ENCODE measurements around the gene ANKRD50. TPM values are rescaled to one million over a fixed set of nuclear protein-coding genes. Genes with fewer than 3 reads are reported as not detected.

The ANKRD50 gene
- total and polyA plus RNA-seq, 12 donors, result 1.4 to 23.9 (median 9.5) TPM

- DNase-seq, result no peak
- Histone ChIP-seq H3K27ac (no peak overlapping the region), H3K4me3 (no peak overlapping the region), H3K27me3 (no peaks in the 10 kb centered on the region), H3K4me1 (replicated peaks in 1 of 2) (no peaks in the 10 kb centered on the region), H3K36me3 (replicated peaks in 1 of 2) (no peaks in the 10 kb centered on the region), H3K9me3 (replicated peaks in 1 of 3) (peaks cover 0 to 3% (median 0%) of the 10 kb centered on the region in 3 donors)
- WGBS, 4 donors, result 90 to 93% (median 92%) methylated on average over 2 of the region's 2 CpGs
- TF ChIP-seq POLR2A (IDR thresholded peaks at IDR 0.05) (no peak), CTCF (IDR thresholded peaks at IDR 0.05) (no peak)
- intact Hi-C loops (cut with DNase I), result no loop called here
Observed at GRCh38 chr4:124682384-124682783, 30.1 kb downstream of the ANKRD50 start.

- Histone ChIP-seq H3K36me3 (replicated peaks in 1 of 2) (peaks cover 0 to 8% of the 10 kb centered on the region in 2 donors), H3K27ac (no peak overlapping the region), H3K27me3 (no peaks in the 10 kb centered on the region), H3K4me1 (replicated peaks in 1 of 2) (no peaks in the 10 kb centered on the region), H3K4me3 (no peak overlapping the region), H3K9me3 (replicated peaks in 1 of 3) (no peaks in the 10 kb centered on the region)
- 81 to 95% (median 87%) methylated on average over 2 of the region's 2 CpGs for WGBS, 4 donors
- no peak for TF ChIP-seq POLR2A (IDR thresholded peaks at IDR 0.05)
- no peak for DNase-seq
- intact Hi-C loops (cut with DNase I), result no loop called here
Observed at GRCh38 chr4:124666496-124666895, 46.0 kb downstream of the ANKRD50 start.

GRCh38 chr4:124658795-124659194, 53.7 kb downstream of the ANKRD50 start:
- Histone ChIP-seq H3K36me3 (replicated peaks in 1 of 2) (no peaks in the 10 kb centered on the region), H3K27me3 (no peaks in the 10 kb centered on the region), H3K9me3 (replicated peaks in 1 of 3) (no peaks in the 10 kb centered on the region), H3K4me3 (no peak overlapping the region), H3K27ac (no peak overlapping the region), H3K4me1 (replicated peaks in 1 of 2) (no peaks in the 10 kb centered on the region)
- no peak for DNase-seq
- TF ChIP-seq POLR2A (IDR thresholded peaks at IDR 0.05) (no peak), CTCF (IDR thresholded peaks at IDR 0.05) (no peak)
- intact Hi-C loops (cut with DNase I), result no loop called here
- WGBS, 4 donors, result 86 to 100% (median 93%) methylated on average over 1 of the region's 1 CpG

- H3K27ac ChIP-seq, result no peak overlapping the region
- no peaks in the 10 kb centered on the region for H3K27me3 ChIP-seq
- TF ChIP-seq POLR2A (IDR thresholded peaks at IDR 0.05) (no peak), CTCF (IDR thresholded peaks at IDR 0.05) (no peak)
- H3K4me1 ChIP-seq (replicated peaks in 1 of 2), result no peaks in the 10 kb centered on the region
- no peak for DNase-seq
- 90 to 96% (median 94%) methylated on average over 12 to 30 of the region's 30 CpGs for WGBS, 4 donors
- H3K36me3 ChIP-seq (replicated peaks in 1 of 2), result no peaks in the 10 kb centered on the region
- no peak overlapping the region for H3K4me3 ChIP-seq
- intact Hi-C loops (cut with DNase I), result no loop called here
- H3K9me3 ChIP-seq (replicated peaks in 1 of 3), result no peaks in the 10 kb centered on the region
Observed at GRCh38 chr4:124650614-124651013, 61.9 kb downstream of the ANKRD50 start.

- WGBS, 4 donors, result 66 to 80% (median 73%) methylated on average over 2 of the region's 2 CpGs
- DNase-seq, result no peak
- H3K9me3 ChIP-seq (replicated peaks in 1 of 3), result no peaks in the 10 kb centered on the region
- no peaks in the 10 kb centered on the region for H3K4me1 ChIP-seq (replicated peaks in 1 of 2)
- TF ChIP-seq CTCF (IDR thresholded peaks at IDR 0.05), result no peak
- no peaks in the 10 kb centered on the region for H3K27me3 ChIP-seq
- intact Hi-C loops (cut with DNase I), result no loop called here
- H3K27ac ChIP-seq, result no peak overlapping the region
- H3K4me3 ChIP-seq, result no peak overlapping the region
- no peaks in the 10 kb centered on the region for H3K36me3 ChIP-seq (replicated peaks in 1 of 2)
Observed at GRCh38 chr4:124647599-124647998, 64.9 kb downstream of the ANKRD50 start.
